SW480 (cell line): Measurements from ENCODE around the gene MEMO1.
A peak's percentile ranks its signal among the peaks of the same experiment; 100 is the strongest.
"Not testable (repeated sequence)": the region's sequence is repeated elsewhere in the genome, so short reads cannot be mapped to it uniquely, and the experiment has no call there.

Source experiments
- DNase-seq: peaks from one replicate; pipeline ENCODE4 v3.0.0-alpha.2; 2016; ENCODE audit warnings: low spot score

MEMO1 gene

GRCh38 chr2:31907491-31907890 lies 103.3 kb downstream of the MEMO1 start:
- DNase-seq = not testable (repeated sequence)

DNA sequence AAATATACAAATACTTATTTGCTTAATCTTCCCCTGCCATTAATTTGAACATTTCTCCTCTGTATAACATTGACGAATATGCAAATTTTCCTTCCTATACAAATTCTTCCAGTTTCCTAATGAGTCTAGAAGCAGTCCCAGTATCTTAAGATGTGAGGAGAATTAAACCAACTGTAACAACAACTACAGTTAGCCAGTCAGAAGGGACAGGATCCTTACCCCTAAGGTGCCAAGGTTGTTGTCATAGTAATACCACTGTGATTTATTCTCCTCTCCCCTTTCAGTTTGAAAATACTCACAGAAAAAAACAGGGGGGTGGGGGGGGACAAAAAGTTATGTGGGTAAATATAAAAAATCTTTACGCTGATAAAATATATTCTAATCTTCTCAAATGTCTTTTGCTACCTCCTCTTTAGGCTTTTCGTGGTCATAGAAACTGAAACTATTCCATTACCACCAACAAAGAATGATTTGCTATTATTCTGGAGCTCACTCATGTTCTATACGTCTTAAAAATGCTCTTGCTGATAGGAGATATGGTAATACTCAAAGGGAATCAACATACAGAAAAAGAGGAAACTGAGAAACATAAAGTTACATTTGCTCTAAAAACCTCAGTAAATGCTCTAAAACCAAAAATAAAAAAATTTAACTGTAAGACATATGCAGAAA lies 107.6 kb downstream of the MEMO1 start:
- DNase-seq = no peak

GRCh38 chr2:31901900-31902299 lies 108.9 kb downstream of the MEMO1 start:
- DNase-seq = no peak

- DNase-seq = not testable (repeated sequence)
Observed at GRCh38 chr2:31900156-31900555, 110.7 kb downstream of the MEMO1 start.

DNA sequence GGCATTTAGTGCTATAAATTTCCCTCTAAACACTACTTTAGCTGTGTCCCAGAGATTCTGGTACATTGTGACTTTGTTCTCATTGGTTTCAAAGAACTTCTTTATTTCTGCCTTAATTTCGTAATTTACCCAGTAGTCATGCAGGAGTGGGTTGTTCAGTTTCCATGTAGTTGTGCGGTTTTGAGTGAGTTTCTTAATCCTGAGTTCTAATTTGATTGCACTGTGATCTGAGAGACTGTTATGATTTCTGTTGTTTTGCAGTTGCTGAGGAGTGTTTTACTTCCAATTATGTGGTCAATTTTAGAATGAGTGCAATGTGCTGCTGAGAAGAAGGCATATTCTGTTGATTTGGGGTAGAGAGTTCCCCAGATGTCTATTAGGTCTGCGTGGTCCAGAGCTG lies 112.5 kb downstream of the MEMO1 start:
- DNase-seq = not testable (repeated sequence)

GRCh38 chr2:31897340-31897739 lies 113.5 kb downstream of the MEMO1 start:
- not testable (repeated sequence) for DNase-seq

DNA sequence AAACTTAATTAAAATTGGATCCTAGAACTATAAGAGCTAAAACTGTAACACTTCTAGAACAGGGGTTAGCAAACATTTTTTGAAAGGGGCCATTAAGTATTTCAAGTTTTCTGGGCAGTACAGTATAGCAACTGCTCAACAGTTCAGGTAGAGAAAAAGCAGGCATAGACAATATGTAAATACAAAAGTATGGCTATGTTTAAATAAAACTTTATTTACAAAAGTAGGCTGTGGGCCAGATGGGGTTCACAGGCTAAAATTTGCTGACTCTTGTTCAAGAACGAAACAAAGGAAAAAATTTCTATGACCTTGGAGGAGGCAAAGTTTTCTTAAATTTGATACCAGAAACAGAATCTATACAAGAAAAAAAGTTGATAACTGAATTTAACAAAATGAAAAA lies 114.5 kb downstream of the MEMO1 start:
- no peak for DNase-seq

- DNase-seq = no peak
Observed at GRCh38 chr2:31894656-31895055, 116.2 kb downstream of the MEMO1 start.

GRCh38 chr2:31893094-31893493 lies 117.7 kb downstream of the MEMO1 start:
- DNase-seq = no peak

GRCh38 chr2:31889044-31889443 lies 121.8 kb downstream of the MEMO1 start:
- DNase-seq = no peak

DNA sequence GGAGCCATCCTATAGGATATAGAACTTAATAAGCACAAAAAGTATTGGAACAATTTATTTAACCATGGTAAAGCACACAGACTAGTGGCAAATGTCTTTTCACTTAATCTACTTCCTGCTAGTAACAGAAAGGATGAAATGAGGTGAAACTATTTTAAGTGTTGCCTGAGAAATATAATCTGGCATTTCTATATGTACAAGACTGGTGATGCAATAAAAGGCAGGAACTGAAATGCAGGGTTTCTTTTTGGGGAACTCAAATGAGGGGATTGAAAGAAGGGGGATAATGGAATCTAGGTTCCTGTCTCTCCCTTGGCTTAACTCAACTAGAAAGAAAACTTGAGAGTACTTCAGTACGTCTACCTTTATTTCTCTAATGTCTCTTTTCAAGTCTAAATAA lies 122.3 kb downstream of the MEMO1 start:
- DNase-seq = no peak

DNA sequence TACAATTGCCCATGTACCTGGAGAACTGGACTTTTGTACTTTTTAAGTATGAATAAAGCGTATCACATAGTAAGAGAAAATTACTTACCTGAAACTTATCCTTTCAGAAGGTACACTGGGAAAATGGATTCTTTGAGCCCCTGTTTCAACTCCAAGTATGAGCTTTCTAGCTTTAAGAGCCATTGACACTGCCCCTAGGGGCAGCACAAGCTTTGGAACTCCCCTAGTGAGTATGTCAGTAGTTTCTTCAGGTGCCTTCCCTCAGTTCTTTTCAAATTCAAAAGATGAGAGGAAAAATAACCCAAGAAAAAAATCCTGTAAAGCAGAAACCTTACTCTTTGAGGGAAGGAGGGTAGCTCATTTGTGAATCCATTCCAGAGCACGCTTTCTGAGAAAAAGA lies 124.1 kb downstream of the MEMO1 start:
- DNase-seq = peak; percentile 20

GRCh38 chr2:31877008-31877407 lies 133.8 kb downstream of the MEMO1 start:
- no peak for DNase-seq

DNA sequence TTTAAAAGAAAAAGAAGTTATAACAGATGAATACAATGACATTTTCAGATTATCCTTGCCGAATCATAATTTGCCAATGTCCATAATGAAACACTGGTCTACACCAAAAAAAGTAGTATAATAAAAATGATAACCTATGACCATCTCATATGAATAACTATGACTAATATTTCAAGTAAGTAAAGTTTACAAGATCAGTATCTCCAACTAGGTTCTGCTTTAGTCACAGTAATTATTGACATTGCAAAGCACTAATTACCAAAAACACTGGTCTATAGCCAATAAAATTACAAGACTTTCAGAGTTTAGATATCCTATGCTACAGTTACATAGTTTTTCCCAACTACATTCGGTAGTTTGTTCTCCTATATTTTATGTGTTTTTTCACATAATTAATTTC lies 136.7 kb downstream of the MEMO1 start:
- no peak for DNase-seq

GRCh38 chr2:31865215-31865614 lies 145.6 kb downstream of the MEMO1 start:
- no peak for DNase-seq

DNA sequence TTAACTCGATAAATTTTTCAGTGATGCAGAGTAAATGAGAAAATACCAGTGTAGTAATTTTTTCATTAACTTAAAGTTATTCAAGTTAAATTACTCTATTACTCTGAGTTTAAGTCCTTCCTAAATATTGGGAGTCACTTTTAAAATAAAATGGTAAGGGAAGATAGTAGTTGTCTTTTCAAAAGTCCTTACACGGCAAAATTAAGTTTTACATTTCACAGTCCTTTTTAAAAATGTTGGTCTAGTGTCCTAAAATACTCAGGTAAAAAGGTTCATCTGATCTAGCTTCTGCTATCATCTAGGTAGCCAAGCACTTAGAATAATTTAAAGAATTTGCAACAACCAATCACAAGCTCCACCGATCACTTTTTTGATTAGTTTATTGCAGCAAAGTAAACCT lies 146.9 kb downstream of the MEMO1 start:
- no peak for DNase-seq

GRCh38 chr2:31863015-31863656 lies 147.7 kb downstream of the MEMO1 start:
- DNase-seq = not testable (repeated sequence)

GRCh38 chr2:31859959-31860358 lies 150.8 kb downstream of the MEMO1 start:
- no peak for DNase-seq

GRCh38 chr2:31853521-31853920 lies 157.3 kb downstream of the MEMO1 start:
- no peak for DNase-seq

DNA sequence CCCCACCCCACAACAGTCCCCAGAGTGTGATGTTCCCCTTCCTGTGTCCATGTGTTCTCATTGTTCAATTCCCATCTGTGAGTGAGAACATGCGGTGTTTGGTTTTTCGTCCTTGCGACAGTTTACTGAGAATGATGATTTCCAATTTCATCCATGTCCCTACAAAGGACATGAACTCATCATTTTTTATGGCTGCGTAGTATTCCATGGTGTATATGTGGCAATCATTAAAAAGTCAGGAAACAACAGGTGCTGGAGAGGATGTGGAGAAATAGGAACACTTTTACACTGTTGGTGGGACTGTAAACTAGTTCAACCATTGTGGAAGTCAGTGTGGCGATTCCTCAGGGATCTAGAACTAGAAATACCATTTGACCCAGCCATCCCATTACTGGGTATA lies 168.7 kb downstream of the MEMO1 start:
- DNase-seq = not testable (repeated sequence)

DNA sequence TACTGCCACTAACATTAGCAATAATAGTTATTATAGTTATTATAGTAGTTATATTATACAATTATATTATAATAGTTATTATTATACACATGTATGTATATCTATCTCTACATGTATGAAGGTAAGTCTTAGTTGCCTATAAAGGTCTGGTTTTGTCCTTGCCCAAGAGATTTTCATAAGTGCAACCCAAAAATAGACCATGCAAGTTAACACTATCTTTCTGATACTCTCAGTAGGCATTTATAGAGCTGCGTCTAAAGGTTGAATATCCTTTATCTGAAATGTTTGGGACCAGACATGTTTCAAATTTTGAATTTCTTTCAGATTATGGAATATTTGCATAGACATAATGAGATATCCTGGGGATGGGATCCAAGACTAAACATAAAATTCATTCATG lies 175.4 kb downstream of the MEMO1 start:
- no peak for DNase-seq

- no peak for DNase-seq
Observed at GRCh38 chr2:31832363-31832762, 178.4 kb downstream of the MEMO1 start.

- no peak for DNase-seq
Observed at GRCh38 chr2:31831585-31831984, 179.2 kb downstream of the MEMO1 start.

DNA sequence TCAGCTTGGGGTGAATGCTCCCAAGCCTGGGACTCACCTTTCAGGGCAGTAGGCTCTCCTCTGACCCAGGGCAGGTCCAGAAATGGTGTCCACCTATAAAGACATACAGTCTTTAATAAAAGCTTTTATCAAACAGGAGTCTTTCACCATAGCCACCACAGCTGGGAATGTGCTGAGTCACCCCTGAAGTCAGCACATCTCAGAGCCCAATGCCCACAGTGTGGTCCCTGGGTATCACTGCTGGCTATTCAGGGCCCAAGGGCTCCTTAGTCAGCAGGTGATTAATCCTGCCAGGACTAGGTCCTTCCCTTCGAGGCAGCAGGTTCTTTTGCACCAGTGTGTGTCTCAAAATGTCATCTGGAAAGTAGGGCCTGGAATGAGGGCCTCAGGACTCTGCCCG lies 181.9 kb downstream of the MEMO1 start:
- DNase-seq = no peak
